Caco-2 (cell line): ENCODE results near the gene FCN1. TPM values are rescaled to one million over a fixed set of nuclear protein-coding genes. Genes with fewer than 3 reads are reported as not detected.

Source experiments
- BruUV-seq: library from RNA; stranded (reverse); fragments of 400-500 nt; replicated peaks from 2 replicates; lab custom pipeline; 2021; lab: Mats Ljungman, UMichigan
- CTCF ChIA-PET: fragments of 300-600 bp; sonication (Branson Sonifier 250); formaldehyde crosslinking; loops from one replicate; lab custom pipeline; 2022; ENCODE audit warnings: antibody characterized with exemption; lab: Charles Lee
- POLR2A ChIA-PET: fragments of 300-600 bp; sonication (Branson Sonifier 250); formaldehyde crosslinking; loops from one replicate; lab custom pipeline; 2022; ENCODE audit warnings: antibody characterized with exemption; lab: Charles Lee
- DNase-seq, 2 experiments: peaks; one replicate each; pipeline versions ENCODE4 v3.0.0 to v3.0.0-alpha.2; 2020 to 2022
- H3K27me3 ChIP-seq: replicated peaks from 2 replicates; pipeline ENCODE4 v1.6.0; 2011; ENCODE audit warnings: low read length; ENCODE audit not compliant: control insufficient read depth, insufficient read depth
- H3K36me3 ChIP-seq: 2 replicates; pipeline ENCODE4 v1.5.1; 2011; ENCODE audit warnings: low read length; ENCODE audit not compliant: control insufficient read depth, insufficient read depth
- H3K4me1 ChIP-seq: fragments of 250-450 bp; sonication (Bioruptor Pico); 2 replicates; pipeline ENCODE4 v1.5.1; 2020; ENCODE audit warnings: mild to moderate bottlenecking
- H3K4me3 ChIP-seq: 2 replicates; pipeline ENCODE4 v1.5.1; 2011; ENCODE audit warnings: low read depth, mild to moderate bottlenecking, control low read depth, low read length
- H3K9me3 ChIP-seq: fragments of 250-450 bp; sonication (Bioruptor Pico); 2 replicates; pipeline ENCODE4 v1.5.1; 2020; ENCODE audit warnings: mild to moderate bottlenecking, moderate library complexity
- H3K27ac Mint-ChIP-seq: one replicate; pipeline ENCODE4 v1.8.0; 2022; ENCODE audit warnings: mixed read lengths; ENCODE audit not compliant: unreplicated experiment
- H3K27me3 Mint-ChIP-seq: one replicate; pipeline ENCODE4 v1.8.0; 2022; ENCODE audit warnings: mixed read lengths; ENCODE audit not compliant: insufficient read depth, unreplicated experiment
- H3K36me3 Mint-ChIP-seq: one replicate; pipeline ENCODE4 v1.8.0; 2022; ENCODE audit warnings: mild to moderate bottlenecking, mixed read lengths; ENCODE audit not compliant: insufficient read depth, unreplicated experiment
- H3K4me1 Mint-ChIP-seq: one replicate; pipeline ENCODE4 v1.8.0; 2022; ENCODE audit warnings: low read depth, mixed read lengths; ENCODE audit not compliant: unreplicated experiment
- H3K4me3 Mint-ChIP-seq: one replicate; pipeline ENCODE4 v1.8.0; 2022; ENCODE audit warnings: mild to moderate bottlenecking, moderate library complexity, mixed read lengths; ENCODE audit not compliant: unreplicated experiment
- H3K9me3 Mint-ChIP-seq: one replicate; pipeline ENCODE4 v1.8.0; 2022; ENCODE audit warnings: mixed read lengths; ENCODE audit not compliant: unreplicated experiment
- CTCF ChIP-seq, 2 experiments: fragments of 200-600 bp in 1 of 2; IDR thresholded peaks; 1 replicate in 1 of 2; 2 replicates in 1 of 2; pipeline versions ENCODE4 v1.5.1 to v1.8.0; 2011 to 2022; ENCODE audit warnings: antibody characterized with exemption in 1 of 2, control low read depth in 1 of 2, inconsistent platforms in 1 of 2, low read depth in 1 of 2, low read length in 1 of 2, mild to moderate bottlenecking in 1 of 2, moderate library complexity in 1 of 2; ENCODE audit not compliant: insufficient read depth in 1 of 2, severe bottlenecking in 1 of 2, unreplicated experiment in 1 of 2
- intact Hi-C: fragments of 100-400 bp; cut with micrococcal nuclease; formaldehyde crosslinking; loops from one replicate; pipeline ENCODE4 v1.10.0; 2022; ENCODE audit not compliant: unreplicated experiment
- total RNA-seq: library from RNA; stranded (reverse); gene quantifications from 2 replicates; pipeline ENCODE4 v1.2.3, GENCODE V29; 2022

The FCN1 gene
- total RNA-seq, 1 experiment from 2014 or later = not detected

- BruUV-seq = no TSS peak
- Histone ChIP-seq H3K36me3 (no peaks in the 10 kb centered on the region), H3K4me3 (no peak overlapping the region), H3K4me1 (no peaks in the 10 kb centered on the region), H3K27me3 (no peaks in the 10 kb centered on the region), H3K9me3 (no peaks in the 10 kb centered on the region)
- intact Hi-C loops = no loop called here
- H3K9me3 Mint-ChIP-seq = no peaks in the 10 kb centered on the region
- peaks cover 18% of the 10 kb centered on the region for H3K27me3 Mint-ChIP-seq
- CTCF ChIA-PET = no interaction called here
- no peaks in the 10 kb centered on the region for H3K4me1 Mint-ChIP-seq
- no peak for TF ChIP-seq CTCF (IDR thresholded peaks at IDR 0.05; ENCODE audit: insufficient read depth in 1 of 2, low read depth in 1 of 2, low read length in 1 of 2, severe bottlenecking in 1 of 2, unreplicated experiment in 1 of 2)
- POLR2A ChIA-PET = no interaction called here
- no peak overlapping the region for H3K4me3 Mint-ChIP-seq
- no peak for DNase-seq
- H3K27ac Mint-ChIP-seq = no peak overlapping the region
- H3K36me3 Mint-ChIP-seq = no peaks in the 10 kb centered on the region
These were observed 14.5 kb upstream of the FCN1 start for GRCh38 chr9:134932171-134932570.

GRCh38 chr9:134930398-134930797 lies 12.7 kb upstream of the FCN1 start:
- Mint-ChIP-seq H3K4me3 (no peak overlapping the region), H3K27me3 (peaks cover 14% of the 10 kb centered on the region), H3K4me1 (no peaks in the 10 kb centered on the region), H3K27ac (no peak overlapping the region), H3K36me3 (no peaks in the 10 kb centered on the region), H3K9me3 (no peaks in the 10 kb centered on the region)
- ChIA-PET CTCF (no interaction called here), POLR2A (no interaction called here)
- TF ChIP-seq CTCF (IDR thresholded peaks at IDR 0.05; ENCODE audit: insufficient read depth in 1 of 2, low read depth in 1 of 2, low read length in 1 of 2, severe bottlenecking in 1 of 2, unreplicated experiment in 1 of 2) = no peak
- intact Hi-C loops = no loop called here
- no peaks in the 10 kb centered on the region for H3K9me3 ChIP-seq
- no TSS peak for BruUV-seq
- DNase-seq = no peak
- no peak overlapping the region for H3K4me3 ChIP-seq
- H3K27me3 ChIP-seq = no peaks in the 10 kb centered on the region
- H3K4me1 ChIP-seq = no peaks in the 10 kb centered on the region
- H3K36me3 ChIP-seq = no peaks in the 10 kb centered on the region

- no peaks in the 10 kb centered on the region for H3K9me3 Mint-ChIP-seq
- no TSS peak for BruUV-seq
- Histone ChIP-seq H3K27me3 (no peaks in the 10 kb centered on the region), H3K9me3 (no peaks in the 10 kb centered on the region), H3K4me3 (no peak overlapping the region), H3K4me1 (no peaks in the 10 kb centered on the region), H3K36me3 (no peaks in the 10 kb centered on the region)
- POLR2A ChIA-PET = no interaction called here
- no peak for DNase-seq
- no peak overlapping the region for H3K4me3 Mint-ChIP-seq
- no peak overlapping the region for H3K27ac Mint-ChIP-seq
- CTCF ChIA-PET = no interaction called here
- intact Hi-C loops = no loop called here
- peaks cover 10% of the 10 kb centered on the region for H3K27me3 Mint-ChIP-seq
- H3K36me3 Mint-ChIP-seq = no peaks in the 10 kb centered on the region
- no peaks in the 10 kb centered on the region for H3K4me1 Mint-ChIP-seq
- no peak for TF ChIP-seq CTCF (IDR thresholded peaks at IDR 0.05; ENCODE audit: insufficient read depth in 1 of 2, low read depth in 1 of 2, low read length in 1 of 2, severe bottlenecking in 1 of 2, unreplicated experiment in 1 of 2)
These were observed 11.8 kb upstream of the FCN1 start for GRCh38 chr9:134929193-134930158.
